Measurements from ENCODE around the gene LDLRAD3.

Gene LDLRAD3

GRCh38 chr11:35928688-35929395 lies 15.0 kb upstream of the LDLRAD3 start:
- no peak for DNase-seq

- DNase-seq = no peak
These were observed 13.4 kb upstream of the LDLRAD3 start for GRCh38 chr11:35930466-35930865.

- DNase-seq = no peak
These were observed 11.7 kb upstream of the LDLRAD3 start for GRCh38 chr11:35932121-35932520.

GRCh38 chr11:35932681-35933319 lies 11.1 kb upstream of the LDLRAD3 start:
- no peak for DNase-seq

- no peak for DNase-seq
These were observed 10.5 kb upstream of the LDLRAD3 start for GRCh38 chr11:35933320-35933871.

GRCh38 chr11:35934271-35934670 lies 9.6 kb upstream of the LDLRAD3 start:
- DNase-seq = no peak

- no peak for DNase-seq
These were observed 8.9 kb upstream of the LDLRAD3 start for GRCh38 chr11:35934981-35935380.

- DNase-seq = no peak
These were observed 8.5 kb upstream of the LDLRAD3 start for GRCh38 chr11:35935390-35935789.

- DNase-seq = no peak
These were observed 6.8 kb upstream of the LDLRAD3 start for GRCh38 chr11:35937111-35937510.

GRCh38 chr11:35937700-35938099 lies 6.2 kb upstream of the LDLRAD3 start:
- DNase-seq = no peak

- DNase-seq = no peak
These were observed 5.6 kb upstream of the LDLRAD3 start for GRCh38 chr11:35938231-35938630.

GRCh38 chr11:35943309-35943708 lies 553 bp upstream of the LDLRAD3 start:
- no peak for DNase-seq

- DNase-seq = no peak
These were observed 758 bp downstream of the LDLRAD3 start for GRCh38 chr11:35944503-35945136.

GRCh38 chr11:35945137-35945518 lies 1.3 kb downstream of the LDLRAD3 start:
- no peak for DNase-seq

- no peak for DNase-seq
These were observed 2.9 kb downstream of the LDLRAD3 start for GRCh38 chr11:35946766-35947165.

GRCh38 chr11:35947437-35947836 lies 3.6 kb downstream of the LDLRAD3 start:
- DNase-seq = no peak

GRCh38 chr11:35949242-35949641 lies 5.4 kb downstream of the LDLRAD3 start:
- DNase-seq = no peak

GRCh38 chr11:35950082-35950481 lies 6.2 kb downstream of the LDLRAD3 start:
- no peak for DNase-seq

- no peak for DNase-seq
These were observed 7.8 kb downstream of the LDLRAD3 start for GRCh38 chr11:35951680-35952079.

GRCh38 chr11:35953081-35953760 lies 9.4 kb downstream of the LDLRAD3 start:
- no peak for DNase-seq

- DNase-seq = no peak
These were observed 10.3 kb downstream of the LDLRAD3 start for GRCh38 chr11:35954205-35954604.

GRCh38 chr11:35955636-35956035 lies 11.8 kb downstream of the LDLRAD3 start:
- no peak for DNase-seq

GRCh38 chr11:35962369-35963138 lies 18.7 kb downstream of the LDLRAD3 start:
- no peak for DNase-seq
